T1000 (cell line): ENCODE measurements around the gene SLC34A1.

ENCODE experiments used
- DNase-seq: peaks from one replicate; lab custom pipeline; 2025; ENCODE audit warnings: mixed read lengths; lab: John Stamatoyannopoulos, UW

SLC34A1 gene

DNA sequence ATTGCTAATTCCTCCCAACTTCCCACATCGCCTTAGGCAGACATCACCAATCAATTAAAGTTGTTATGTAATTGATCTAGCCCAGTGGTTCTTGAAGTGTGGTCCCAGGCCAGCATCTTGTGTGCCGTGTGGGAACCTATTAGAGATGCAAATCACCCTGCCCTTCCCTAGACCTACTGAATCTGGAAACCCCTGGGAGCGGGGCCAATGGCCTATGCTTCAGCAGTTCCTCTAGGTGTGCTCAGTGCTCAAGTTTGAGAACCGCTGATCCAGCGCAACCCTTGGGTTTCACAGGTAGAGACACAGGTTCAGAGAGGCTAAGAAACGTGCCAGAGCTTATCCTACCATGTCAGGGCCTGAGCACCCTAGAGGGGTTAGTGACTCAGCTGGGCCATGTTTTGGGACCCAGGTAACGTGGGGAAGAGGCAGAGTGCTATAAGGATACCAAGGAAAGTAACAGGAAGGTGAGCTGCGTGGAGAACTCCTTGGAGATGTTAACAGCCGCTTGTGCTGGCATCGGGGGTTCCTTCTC, 4.4 kb downstream of the SLC34A1 start:
- DNase-seq, result no peak

DNA sequence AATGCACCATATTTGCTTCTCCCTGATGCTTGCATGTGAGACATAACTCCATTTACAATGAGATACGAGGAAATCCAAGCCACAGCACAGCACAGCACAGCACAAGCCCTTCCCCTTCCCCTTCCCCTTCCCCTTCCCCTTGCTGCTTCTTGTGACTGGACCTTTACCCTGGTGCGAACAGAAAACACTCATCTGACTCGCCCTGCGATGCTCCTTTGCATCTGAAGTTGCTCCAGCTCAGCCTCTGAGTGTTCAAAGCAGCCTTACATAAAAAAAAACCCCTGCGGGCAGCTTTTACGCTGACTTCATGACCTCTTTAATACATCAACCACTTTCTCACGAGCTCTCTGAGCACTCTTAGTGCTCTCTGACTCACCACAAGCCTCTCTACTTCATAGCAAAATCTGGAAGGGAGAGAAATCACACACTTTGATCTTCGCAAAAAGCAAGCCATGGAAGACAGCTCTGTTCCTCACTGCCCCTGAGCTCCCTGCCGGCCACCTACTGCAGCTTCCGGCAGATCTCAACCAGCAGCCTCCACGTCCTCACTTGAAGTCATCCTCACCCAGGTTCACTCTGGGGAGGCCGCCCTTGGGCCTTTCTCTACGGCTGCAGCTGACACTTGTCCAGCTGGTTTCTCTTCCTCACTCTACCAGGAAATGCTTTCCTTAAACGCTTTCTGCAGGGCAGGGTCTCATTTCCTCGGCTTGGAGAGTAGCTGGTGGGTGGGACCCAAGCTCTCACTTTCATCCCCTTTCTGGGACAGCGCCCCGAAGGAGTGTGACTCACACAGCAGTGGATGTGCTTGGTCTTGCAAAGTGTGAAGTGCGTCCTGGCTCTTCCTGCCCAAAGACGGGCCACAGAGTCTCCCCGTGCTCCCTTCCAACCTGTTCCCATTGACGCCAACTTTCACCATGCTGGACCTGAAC, 5.3 kb downstream of the SLC34A1 start:
- peak; percentile 64 for DNase-seq

DNA sequence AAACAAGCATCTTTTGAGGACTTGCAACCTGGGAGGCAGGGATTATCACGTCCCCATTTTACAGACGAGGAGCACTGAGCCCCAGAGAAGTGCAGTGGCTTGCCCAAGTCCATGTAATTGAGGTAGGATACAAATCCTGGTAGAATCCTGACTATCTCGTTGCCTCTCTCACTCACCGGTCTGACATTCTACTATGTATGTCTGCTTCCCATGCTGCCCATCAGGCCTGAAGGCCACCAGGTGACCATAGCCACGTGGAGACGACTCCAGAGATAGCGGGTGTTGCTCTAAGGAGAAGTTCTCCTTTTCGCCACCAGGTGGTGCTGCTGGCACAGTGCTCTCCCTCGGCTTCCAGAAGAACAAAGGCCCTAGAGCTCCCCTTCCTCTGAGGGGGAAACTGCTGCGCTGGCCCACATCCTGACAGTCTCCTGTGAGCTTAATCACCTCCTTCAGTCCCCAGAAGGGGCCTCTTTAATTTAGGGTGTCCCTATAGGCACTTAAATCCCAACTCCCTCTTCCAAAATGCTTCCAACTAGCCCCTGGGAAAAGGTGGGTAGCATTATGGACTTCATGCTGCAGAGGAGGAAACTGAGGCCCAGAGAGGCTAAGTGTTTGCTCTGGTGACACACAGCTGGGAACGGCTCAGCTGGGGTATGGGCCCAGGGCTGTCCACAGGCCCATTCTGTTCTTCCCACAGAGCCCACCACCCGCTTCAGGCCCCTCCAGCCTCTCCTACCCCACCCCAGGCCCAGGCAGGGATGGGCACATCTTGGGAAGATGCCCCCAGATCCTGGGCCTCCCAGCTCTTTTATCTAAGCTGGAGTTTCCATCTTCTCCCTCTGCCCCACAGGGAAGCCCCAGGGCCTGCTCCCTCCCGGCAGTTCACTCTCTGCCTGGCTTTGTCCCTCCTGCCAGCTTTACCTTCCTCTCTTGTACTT, 6.4 kb downstream of the SLC34A1 start:
- peak; percentile 66 for DNase-seq

DNA sequence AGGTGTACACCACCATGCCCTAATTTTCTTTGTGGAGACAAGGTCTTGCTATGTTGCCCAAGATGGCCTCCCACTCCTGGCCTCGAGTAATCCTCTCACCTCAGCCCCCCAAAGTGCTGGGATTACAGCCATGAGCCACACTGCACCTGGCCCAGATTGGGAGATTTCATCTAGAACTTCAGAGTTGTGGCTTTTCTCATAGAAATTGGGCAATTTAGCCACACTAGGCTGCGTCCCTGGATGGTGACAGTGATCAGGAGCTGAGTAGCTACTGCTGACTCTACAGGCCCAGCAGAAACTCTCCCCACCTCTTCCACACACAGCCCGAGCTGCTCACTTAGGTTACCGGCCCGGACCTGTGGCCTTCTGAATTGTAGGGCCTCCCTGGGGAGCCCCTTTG, 8.5 kb downstream of the SLC34A1 start:
- DNase-seq, result no peak

DNA sequence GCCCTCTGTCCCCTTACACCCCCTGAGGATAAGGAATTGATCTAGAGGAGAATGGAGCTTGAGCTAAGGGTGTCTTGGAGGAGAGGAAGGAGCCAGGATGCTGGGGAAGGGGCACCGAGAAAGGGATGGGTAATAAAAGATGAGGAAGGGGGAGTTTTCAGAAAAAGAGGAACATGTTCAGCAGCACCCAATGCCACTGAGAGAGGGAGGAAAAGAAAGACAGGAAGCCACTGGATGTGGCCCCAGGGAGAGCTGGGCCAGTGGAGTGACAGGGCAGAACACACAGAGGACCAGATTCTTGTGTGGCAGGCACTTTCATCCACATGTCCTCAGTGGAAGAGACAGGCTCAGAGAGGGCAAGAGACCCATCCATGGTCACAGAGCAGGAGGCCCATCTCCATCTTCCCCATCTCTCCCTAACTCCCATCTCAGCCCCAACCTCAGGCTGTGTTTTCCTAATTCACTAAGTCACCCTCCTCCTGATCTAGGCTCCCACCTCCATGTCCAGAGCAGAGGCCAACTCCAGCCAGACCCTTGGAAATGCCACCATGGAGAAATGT, 9.1 kb downstream of the SLC34A1 start:
- no peak for DNase-seq

DNA sequence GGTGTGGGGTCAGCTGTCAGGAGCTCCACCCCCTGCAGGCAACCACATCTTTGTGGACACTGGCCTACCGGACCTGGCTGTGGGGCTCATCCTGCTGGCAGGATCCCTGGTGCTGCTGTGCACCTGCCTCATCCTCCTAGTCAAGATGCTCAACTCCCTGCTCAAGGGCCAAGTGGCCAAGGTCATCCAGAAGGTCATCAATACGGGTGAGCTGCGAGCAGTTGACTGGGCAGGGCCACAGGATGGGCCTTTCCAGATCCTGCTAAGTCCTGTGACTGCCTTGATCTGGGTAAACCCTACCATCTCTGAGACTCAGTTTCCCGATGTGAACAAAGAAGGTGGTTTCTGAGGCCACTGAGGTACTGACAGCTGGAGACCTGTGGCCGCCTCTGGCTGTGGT, 9.8 kb downstream of the SLC34A1 start:
- no peak for DNase-seq

DNA sequence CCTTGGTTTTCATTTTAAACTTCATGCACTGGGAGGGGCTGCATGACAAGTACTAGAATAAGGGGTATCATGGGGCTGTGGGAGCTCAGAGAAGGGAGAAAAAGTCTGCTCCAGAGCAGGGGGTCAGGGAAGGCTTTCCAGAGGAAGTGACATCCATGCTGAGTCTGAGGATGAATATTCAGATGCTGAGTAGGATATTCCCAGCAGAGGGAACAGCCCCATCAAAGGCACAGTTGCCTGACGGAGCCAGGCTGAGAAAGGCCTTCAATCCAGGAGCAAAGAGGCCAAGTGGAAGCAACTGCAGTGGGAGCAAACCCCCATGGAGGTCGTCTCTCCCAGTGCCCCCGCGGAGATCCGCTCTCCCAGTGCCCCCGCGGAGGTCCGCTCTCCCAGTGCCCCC, 11.8 kb downstream of the SLC34A1 start:
- DNase-seq, result no peak

DNA sequence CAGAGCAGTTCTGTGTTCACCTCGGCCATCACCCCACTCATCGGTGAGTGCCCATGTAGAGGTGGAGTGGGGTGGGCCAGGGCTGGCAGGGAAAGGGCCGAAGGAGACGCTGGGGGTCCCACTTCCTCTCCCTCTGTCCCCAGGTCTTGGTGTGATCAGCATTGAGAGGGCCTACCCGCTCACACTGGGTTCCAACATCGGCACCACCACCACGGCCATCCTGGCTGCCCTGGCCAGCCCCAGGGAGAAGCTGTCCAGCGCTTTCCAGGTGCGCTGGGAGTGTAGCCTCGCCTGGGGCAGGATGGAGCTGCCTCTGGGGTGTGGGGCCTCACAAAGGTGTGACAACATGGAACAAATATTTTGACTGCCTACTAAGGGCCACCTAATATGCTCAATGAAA, 12.6 kb downstream of the SLC34A1 start:
- DNase-seq, result no peak

DNA sequence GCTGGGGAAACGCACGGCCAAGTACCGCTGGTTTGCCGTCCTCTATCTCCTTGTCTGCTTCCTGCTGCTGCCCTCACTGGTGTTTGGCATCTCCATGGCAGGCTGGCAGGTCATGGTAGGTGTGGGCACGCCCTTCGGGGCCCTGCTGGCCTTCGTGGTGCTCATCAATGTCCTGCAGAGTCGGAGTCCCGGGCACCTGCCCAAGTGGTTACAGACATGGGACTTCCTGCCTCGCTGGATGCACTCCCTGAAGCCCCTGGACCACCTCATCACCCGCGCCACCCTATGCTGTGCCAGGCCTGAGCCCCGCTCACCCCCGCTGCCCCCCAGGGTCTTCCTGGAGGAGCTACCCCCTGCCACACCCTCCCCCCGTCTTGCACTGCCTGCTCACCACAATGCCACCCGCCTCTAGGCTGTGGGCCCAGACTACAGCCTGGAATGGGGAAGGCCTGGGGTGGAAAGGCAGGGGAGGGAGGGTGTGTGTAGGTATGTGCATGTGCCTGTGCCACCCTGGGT, 13.7 kb downstream of the SLC34A1 start:
- DNase-seq, result no peak

DNA sequence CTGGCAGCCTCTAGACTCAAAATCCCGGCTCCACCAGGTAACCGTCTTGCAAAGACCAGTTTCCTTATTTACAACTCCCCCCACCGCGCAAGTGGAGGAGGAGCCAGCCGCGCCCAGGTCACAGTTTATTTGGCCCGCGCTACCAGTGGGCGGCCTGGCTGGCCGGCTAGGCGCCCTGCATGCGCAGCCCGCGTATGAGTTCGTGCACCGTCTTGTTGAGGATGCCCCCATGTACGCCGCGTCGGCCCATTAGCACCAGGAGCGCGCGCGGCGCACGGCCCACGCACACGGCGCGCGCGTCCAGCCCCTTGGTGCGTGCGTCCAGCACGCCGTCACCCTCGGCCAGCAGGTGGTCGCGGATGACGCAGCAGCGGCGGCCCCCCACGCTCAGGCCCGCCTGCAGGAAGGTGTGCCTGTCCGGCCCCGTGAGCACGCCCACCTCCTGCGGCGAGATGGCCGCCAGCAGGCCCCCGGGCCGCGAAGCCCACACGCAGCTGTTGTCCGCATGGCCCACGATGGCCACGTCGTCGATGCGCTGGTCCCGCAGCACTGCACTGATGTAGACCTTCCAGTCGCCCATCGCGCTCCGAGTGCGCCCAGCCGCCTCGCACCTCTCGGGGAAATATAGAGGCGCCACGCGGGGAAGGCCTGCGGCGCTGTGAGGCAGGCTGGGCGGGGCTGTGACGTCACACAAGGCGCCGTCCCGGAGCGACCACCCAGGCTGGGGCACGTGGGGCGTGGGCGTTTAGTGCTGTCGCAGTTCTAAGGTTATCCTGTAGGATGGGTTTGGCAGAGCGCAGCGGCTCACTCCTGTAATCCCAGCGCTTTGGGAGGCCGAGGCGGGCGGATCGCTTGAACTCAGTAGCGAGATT, 16.0 kb downstream of the SLC34A1 start, which contains the start of gene PFN3:
Gene PFN3 (minus strand): TSS at position 665 of the 872 bp plus-strand sequence. CDS start 85 bp downstream, at position 580.
- DNase-seq, result no peak

DNA sequence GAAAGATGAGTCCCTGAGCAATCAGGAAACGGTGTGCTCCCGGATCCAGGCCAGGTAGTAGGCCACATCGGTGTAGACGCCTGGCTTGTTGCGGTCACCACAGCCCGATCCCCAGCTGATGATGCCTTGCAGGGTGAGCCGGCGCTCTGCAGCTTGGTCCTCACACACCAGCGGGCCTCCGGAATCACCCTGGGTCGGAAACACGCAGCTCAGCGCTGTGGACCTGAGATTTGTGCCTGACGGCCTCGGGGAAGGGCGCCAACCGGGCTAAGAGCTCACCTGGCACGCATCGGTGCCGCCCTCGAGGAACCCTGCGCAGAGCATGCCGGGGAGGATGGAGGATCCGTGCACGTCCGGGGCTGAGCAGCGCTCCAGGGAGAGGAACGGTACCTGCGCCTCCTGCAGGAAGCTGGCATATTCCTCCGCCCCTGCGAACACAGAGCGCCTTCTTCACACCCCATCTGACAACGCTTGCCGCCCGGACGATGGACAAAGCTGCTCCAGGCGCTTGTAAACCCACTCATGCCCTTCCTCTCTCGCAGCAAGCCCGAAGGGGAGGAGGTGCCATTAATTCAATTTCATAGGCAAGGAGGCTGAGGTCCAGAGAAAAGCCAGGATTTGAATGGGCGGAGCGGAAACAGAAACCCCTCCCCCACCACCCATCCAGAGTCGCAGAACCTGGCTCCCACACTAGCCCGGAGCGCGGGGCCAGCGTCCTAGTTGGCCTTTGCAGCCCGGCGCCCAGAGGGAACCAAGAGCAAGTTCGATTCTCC, 18.2 kb downstream of the SLC34A1 start:
- peak; percentile 12 for DNase-seq

DNA sequence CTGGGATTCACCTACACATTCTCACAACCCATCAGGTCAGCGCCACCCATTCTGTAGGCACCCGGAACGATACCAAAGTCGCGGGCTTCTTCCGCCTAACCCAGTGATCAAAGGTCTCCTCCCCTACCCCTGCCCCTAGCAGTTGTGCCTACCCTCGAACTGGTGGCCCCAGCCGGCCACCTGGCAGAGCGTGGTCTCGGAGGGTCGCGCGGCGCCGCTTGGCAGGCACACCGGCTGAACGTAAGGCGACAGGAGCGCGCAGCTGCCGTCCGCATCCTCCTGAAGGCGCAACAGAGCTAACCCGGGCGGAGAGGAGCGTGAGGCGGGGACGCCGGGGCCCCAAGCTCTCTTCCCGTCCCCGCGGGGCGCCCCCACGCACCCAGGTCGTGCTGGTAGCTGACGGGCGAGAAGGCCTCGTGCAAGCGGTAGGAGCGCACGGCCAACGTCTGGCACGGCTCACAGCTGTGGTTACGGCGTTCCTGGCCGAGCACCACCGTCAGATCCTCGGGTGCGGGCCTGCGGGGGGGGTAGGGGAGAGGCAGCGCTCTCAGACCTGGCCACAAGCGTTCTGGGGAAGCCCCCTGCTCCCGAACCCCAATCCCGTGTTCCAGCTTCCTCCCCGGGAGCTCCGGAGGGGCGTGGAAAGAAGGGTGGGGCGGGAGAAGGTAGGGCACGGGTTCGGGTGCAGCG, 19.0 kb downstream of the SLC34A1 start:
- DNase-seq, result no peak

DNA sequence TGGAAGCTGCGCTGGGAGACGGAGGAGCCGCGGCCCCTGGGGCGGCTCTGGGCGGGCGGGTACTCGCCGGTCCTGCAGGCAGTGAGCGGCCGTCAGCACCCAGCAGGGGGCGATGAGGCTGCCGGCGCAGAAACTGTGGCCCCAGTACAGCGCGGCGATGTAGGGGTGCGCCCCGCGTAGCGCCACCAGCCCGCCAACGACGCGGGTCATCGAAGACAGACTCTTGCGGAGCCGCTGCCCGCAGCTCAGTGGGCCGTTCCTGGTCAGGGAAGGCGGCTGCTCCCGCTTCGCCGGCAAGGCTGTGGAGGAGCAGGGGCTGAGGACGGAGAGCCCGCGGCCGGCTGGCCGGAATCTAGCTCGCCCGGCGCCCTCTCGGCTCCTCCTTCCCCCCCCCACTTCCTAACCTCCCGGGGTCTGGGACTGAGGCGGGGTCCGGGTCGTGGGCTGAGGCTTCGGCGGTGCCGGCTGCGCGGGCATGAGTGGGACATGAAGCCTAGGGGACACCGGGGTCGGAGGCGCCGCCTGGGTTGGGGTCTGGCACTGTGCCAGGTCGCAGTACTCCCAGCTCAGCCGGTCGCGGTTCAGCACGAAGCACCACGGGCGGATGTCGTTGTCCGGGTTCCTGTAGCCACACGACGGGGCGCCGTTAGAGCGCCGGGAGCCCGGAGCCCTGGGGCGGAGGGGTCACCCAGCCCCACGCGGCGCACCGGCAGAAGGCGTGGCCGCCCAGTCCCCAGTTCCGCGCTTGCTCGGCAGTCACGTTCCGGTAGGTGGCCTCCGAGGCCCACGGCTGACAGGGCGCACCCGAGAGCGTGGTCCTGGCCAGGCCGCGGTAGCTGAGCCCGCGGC, 19.8 kb downstream of the SLC34A1 start:
- DNase-seq, result peak; percentile 74

DNA sequence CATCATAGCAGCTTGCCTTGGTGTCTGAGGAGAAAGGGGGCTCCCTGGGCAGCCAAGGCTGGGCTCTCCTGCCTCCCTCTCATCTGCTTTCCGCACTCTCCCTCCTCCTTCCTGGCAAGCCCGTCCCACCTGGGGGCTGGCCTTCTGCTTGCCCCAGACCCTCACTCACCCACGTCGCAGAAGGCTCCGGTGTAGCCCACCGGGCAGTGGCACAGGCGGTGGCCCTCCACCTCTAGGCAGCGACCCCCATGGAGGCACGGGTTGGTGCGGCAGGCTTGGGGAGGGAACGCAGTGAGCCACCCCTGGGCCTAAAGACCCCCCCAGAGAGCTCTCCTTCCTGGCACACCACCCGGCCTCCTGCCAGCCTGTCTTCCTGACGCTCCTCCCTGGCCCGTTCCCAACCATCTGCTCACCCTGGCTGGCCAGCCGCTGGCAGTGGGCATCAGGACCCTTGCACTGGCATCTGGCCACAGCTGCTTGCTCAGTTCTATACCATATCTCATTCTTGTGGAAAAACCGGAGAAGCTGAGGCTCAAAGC, 20.5 kb downstream of the SLC34A1 start:
- no peak for DNase-seq

DNA sequence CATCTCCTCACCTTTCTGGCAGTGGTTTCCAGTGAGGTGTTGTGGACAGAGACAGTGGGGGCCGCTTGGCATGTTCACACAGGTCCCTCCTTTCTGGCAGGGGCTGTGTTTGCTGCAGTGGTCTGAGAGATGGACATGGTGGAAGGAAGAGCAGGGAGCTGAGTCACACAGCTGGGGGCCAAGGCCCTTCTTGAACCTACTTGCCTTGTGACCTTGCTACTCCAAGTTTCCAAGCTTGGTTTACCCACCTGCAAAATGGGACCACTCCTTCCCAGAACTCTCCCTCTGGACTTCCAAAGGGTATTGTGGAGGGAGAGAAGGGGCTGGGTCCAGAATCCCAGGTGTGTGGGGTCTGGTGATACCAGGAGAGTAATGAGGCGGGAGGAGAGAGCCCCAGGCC, 21.1 kb downstream of the SLC34A1 start:
- DNase-seq, result no peak

DNA sequence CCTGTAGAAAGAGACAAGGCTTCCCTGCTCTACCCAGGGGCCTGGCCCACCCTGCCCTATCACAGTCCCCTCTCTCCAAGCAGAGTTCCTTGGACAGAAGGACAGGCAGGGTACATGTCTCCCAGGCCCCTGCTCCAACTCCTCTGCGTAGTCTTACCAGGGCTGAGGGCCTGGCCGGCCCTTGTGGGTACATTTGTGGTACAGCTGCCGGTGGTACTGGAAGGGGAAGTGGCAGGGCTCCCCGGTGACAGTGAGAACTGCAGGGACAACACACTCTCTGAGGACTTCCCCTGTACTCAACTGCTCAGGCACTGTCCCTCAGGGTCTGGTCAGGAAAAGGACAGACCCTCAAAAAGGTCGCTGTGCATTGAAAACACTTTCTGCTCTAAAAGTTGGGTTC, 21.6 kb downstream of the SLC34A1 start:
- DNase-seq, result no peak

DNA sequence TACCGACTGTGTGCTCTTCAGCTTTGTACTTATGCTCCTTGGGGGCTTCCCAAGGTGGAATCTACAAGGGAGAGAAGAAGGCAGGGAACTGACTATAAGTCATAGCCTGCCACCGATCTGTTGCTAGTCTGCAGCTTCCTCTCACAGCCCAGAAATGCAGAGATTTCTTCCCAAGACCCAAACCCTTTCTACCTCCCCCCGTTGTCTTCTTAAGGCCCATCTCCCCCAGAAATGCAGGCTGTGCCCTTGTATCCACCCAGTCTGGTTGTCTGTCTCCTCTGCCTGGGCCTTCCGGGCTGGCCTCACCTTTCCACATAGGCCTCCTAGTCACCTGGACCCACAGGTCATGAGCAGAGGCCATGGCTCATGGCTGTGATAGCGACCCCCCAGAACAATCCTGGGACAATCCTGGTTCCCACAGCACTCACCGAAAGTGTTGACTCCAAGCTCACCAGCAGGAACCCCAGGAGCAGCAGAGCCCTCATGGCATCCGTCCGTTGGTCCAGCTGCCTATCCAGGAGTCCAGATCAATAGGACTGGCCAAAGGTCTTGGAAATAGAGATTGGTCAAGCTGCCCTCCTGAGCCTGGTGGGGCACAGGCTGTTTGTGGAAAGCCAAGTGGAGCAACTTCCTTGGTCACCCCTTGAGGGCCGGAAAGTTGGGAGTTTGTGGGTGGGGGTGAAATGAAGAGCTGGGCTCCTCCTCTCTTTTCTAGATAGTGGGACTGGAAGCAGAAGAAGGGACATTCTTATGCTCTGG, 25.0 kb downstream of the SLC34A1 start, which contains the start of gene F12:
Gene F12 (minus strand): TSS at position 522 of the 759 bp plus-strand sequence. CDS start 37 bp downstream, at position 485.
- no peak for DNase-seq
